ENCODE results near the gene CCDC88C. TPM values are rescaled to one million over a fixed set of nuclear protein-coding genes. Genes with fewer than 3 reads are reported as not detected.

CCDC88C gene
- total RNA-seq, 1 donor from 2014 or later: 44.6 TPM

GRCh38 chr14:91313852-91314251, 103.8 kb downstream of the CCDC88C start:
- no peak for DNase-seq (ENCODE audit: low read depth, low spot score)
- Mint-ChIP-seq H3K4me1 (peaks cover 4% of the 10 kb centered on the region), H3K9me3 (peaks cover 6% of the 10 kb centered on the region), H3K27ac (ENCODE audit: unreplicated experiment) (no peak overlapping the region), H3K36me3 (ENCODE audit: low read depth) (peaks cover 53% of the 10 kb centered on the region), H3K4me3 (no peak overlapping the region), H3K27me3 (ENCODE audit: low read depth) (no peaks in the 10 kb centered on the region)
- no peak for TF ChIP-seq CTCF (conservative IDR thresholded peaks at IDR 0.05)

- DNase-seq (ENCODE audit: low read depth, low spot score): no peak
- no peak for TF ChIP-seq CTCF (conservative IDR thresholded peaks at IDR 0.05)
- H3K27ac Mint-ChIP-seq (ENCODE audit: unreplicated experiment): no peak overlapping the region
- H3K4me3 Mint-ChIP-seq: no peak overlapping the region
- peaks cover 55% of the 10 kb centered on the region for H3K36me3 Mint-ChIP-seq (ENCODE audit: low read depth)
- H3K4me1 Mint-ChIP-seq: peaks cover 4% of the 10 kb centered on the region
- H3K9me3 Mint-ChIP-seq: peaks cover 6% of the 10 kb centered on the region
- no peaks in the 10 kb centered on the region for H3K27me3 Mint-ChIP-seq (ENCODE audit: low read depth)
Observed at GRCh38 chr14:91313154-91313850, 104.3 kb downstream of the CCDC88C start.

- Mint-ChIP-seq H3K9me3 (peaks cover 6% of the 10 kb centered on the region), H3K27me3 (ENCODE audit: low read depth) (no peaks in the 10 kb centered on the region), H3K4me1 (peaks cover 4% of the 10 kb centered on the region), H3K36me3 (ENCODE audit: low read depth) (peaks cover 53% of the 10 kb centered on the region), H3K4me3 (no peak overlapping the region), H3K27ac (ENCODE audit: unreplicated experiment) (no peak overlapping the region)
- DNase-seq (ENCODE audit: low read depth, low spot score): no peak
- TF ChIP-seq CTCF (conservative IDR thresholded peaks at IDR 0.05): no peak
Observed at GRCh38 chr14:91311284-91311662, 106.3 kb downstream of the CCDC88C start.

GRCh38 chr14:91310606-91311283, 106.9 kb downstream of the CCDC88C start:
- Mint-ChIP-seq H3K27ac (ENCODE audit: unreplicated experiment) (no peak overlapping the region), H3K9me3 (peaks cover 4% of the 10 kb centered on the region), H3K27me3 (ENCODE audit: low read depth) (no peaks in the 10 kb centered on the region), H3K4me3 (no peak overlapping the region), H3K4me1 (no peaks in the 10 kb centered on the region), H3K36me3 (ENCODE audit: low read depth) (peaks cover 51% of the 10 kb centered on the region)
- no peak for DNase-seq (ENCODE audit: low read depth, low spot score)
- no peak for TF ChIP-seq CTCF (conservative IDR thresholded peaks at IDR 0.05)

- Mint-ChIP-seq H3K9me3 (peaks cover 4% of the 10 kb centered on the region), H3K4me3 (no peak overlapping the region), H3K27ac (ENCODE audit: unreplicated experiment) (no peak overlapping the region), H3K4me1 (no peaks in the 10 kb centered on the region), H3K27me3 (ENCODE audit: low read depth) (no peaks in the 10 kb centered on the region), H3K36me3 (ENCODE audit: low read depth) (peaks cover 46% of the 10 kb centered on the region)
- TF ChIP-seq CTCF (conservative IDR thresholded peaks at IDR 0.05): no peak
- DNase-seq (ENCODE audit: low read depth, low spot score): no peak
Observed at GRCh38 chr14:91309756-91310280, 107.8 kb downstream of the CCDC88C start.

Measured in neural crest cell (in vitro differentiated cells).